Omental fat pad (tissue), 4 donors: ENCODE data around the gene EGR1. TPM values are rescaled to one million over a fixed set of nuclear protein-coding genes. Genes with fewer than 3 reads are reported as not detected.

ENCODE experiments used
- ATAC-seq: fragments of 150-250 bp; one replicate; pipeline ENCODE4 v1.9.1; 2016; ENCODE audit warnings: mild to moderate bottlenecking, moderate library complexity; ENCODE audit not compliant: low FRiP score
- DNase-seq: peaks from one replicate; pipeline ENCODE4 v3.0.0-alpha.2; 2019; ENCODE audit warnings: low spot score
- small RNA-seq: library from RNA; depleted of rRNA; stranded (forward); fragments of <200 nt; gene quantifications from one replicate; pipeline ENCODE3, GENCODE V24; 2016
- total RNA-seq, 4 donors: library from RNA; depleted of rRNA; stranded (reverse); fragments of >200 nt; gene quantifications; one replicate each; pipeline ENCODE4 v1.1.0, GENCODE V29; 2016
- TF ChIP-seq, protein P1 (sequence below), 3 donors: fragments of 450-650 bp; IDR thresholded peaks; one replicate each; pipeline ENCODE4 v1.5.1; 2016 to 2017; ENCODE audit warnings: antibody characterized with exemption in 3 of 3, mild to moderate bottlenecking in 3 of 3, moderate library complexity in 2 of 3

EGR1 gene
- total RNA-seq, 4 donors from 2014 or later: 95.1 to 280 (median 157) TPM

DNA sequence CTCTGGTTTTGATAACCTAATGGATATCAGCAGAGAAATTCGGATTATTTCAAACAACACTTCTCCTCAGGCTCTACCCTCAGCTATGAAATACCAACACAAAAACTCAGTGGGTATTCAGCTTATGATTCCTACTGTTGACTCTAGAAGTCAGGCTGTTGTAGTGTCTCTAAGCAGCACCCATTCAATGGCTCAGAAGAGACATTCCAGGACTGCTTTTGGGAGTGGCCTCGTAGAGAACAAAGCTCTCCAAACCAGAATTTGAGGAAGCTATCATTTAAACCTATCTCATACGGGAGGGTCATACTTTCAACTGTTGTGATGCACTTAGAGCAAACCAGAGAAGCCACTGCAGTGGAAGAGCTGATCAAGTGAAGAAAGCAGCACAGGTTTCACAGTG, 43.7 kb downstream of the EGR1 start:
- TF ChIP-seq, protein P1, sequence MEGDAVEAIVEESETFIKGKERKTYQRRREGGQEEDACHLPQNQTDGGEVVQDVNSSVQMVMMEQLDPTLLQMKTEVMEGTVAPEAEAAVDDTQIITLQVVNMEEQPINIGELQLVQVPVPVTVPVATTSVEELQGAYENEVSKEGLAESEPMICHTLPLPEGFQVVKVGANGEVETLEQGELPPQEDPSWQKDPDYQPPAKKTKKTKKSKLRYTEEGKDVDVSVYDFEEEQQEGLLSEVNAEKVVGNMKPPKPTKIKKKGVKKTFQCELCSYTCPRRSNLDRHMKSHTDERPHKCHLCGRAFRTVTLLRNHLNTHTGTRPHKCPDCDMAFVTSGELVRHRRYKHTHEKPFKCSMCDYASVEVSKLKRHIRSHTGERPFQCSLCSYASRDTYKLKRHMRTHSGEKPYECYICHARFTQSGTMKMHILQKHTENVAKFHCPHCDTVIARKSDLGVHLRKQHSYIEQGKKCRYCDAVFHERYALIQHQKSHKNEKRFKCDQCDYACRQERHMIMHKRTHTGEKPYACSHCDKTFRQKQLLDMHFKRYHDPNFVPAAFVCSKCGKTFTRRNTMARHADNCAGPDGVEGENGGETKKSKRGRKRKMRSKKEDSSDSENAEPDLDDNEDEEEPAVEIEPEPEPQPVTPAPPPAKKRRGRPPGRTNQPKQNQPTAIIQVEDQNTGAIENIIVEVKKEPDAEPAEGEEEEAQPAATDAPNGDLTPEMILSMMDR (IDR thresholded peaks at IDR 0.05): no peak
- no peak for DNase-seq
- no peak for ATAC-seq

DNA sequence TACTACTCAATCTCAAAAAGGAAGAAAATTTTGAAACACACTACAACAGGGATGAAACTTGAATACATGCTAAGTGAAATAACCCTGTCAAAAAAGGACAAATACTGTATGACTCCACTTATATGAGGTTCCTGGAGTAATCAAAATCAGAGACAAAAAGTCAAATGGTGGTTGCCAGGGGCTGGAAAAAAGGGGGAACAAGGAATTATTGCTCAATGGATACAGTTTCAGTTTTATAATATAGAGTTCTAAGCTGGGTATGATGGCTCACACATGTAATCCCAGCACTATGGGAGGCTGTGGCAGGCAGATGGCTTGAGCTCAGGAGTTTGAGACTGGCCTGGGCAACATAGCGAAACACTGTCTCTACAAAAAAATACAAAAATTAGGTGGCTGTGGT, 48.7 kb downstream of the EGR1 start:
- DNase-seq (no peak), ATAC-seq (no peak)
- TF ChIP-seq, protein P1 (IDR thresholded peaks at IDR 0.05): no peak

DNA sequence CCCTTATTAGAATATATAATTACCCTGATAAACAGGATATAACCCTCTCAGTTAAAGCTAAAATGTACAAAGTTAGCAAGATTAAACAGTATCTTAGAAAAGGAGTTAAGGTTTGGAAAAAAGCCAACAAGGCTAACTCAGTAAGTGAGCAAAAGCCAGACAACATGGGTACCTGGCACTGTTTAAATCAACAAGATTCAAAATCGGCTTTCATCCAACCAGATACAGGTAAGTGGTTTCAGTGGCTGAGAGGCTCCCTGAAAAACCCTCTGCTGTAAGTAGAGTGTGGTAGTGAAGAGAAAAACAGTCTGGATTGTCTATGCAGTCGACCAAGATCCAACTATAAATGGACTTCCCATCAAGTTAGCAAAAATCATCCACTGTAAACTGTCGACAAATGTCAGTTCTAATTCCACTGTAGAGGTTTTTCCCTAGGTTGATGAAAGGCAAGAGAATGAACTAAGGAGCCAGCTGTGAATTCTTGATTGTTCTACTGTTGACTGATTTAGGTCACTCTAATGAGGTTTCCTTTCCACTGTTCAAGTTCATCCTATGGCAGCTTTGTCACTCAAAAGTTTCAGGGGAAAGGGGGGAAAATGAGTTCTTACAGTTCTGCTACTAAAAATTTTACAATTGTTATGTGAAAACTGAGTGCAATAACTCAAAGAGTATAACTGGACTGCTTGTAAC, 50.4 kb downstream of the EGR1 start:
- DNase-seq (no peak), ATAC-seq (no peak)
- TF ChIP-seq, protein P1 (IDR thresholded peaks at IDR 0.05): no peak

DNA sequence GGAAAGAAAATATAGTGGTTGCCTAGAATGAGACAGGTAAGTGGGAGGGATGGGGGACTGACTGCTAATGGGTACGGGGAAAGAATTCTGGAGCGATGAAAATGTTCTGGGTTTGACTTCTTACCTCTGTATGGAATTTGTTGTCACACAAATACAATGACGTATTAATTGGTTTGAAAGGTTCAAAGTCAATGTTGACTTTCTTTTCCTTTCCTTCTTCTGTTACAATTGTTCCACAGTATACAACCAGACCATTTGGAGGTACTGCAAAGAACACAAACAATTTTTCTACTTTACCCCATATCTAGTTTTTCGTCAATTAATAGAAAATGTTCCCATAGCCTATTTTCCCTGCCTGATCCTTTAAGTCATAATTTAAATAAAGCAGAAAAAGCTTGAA, 52.2 kb downstream of the EGR1 start:
- DNase-seq (no peak), ATAC-seq (no peak)
- TF ChIP-seq, protein P1 (IDR thresholded peaks at IDR 0.05): no peak

Small RNAs within 50 kb of the gene (small RNA-seq; reads per million reads assigned to genes)
- not detected for gene AC113403.1

Other genes starting within 250 kb of the EGR1 start
- gene GFRA3, start 190.9 kb upstream of the EGR1 start, total RNA-seq: 1 to 10 TPM in 1 of 4 donors, not detected in 3; 1.3 TPM
- gene CDC25C, start 133.7 kb upstream of the EGR1 start, total RNA-seq: under 1 TPM in 2 of 4 donors, not detected in 2; 0.56 to 0.72 TPM
- gene FAM53C, start 127.2 kb upstream of the EGR1 start, total RNA-seq: 10 to 100 TPM; 21.9 to 38.7 (median 25.3) TPM
- gene KDM3B, start 112.8 kb upstream of the EGR1 start, total RNA-seq: 10 to 100 TPM; 47.6 to 66.2 (median 54.1) TPM
- gene REEP2, start 26.4 kb upstream of the EGR1 start, total RNA-seq: 1 to 10 TPM in 3 of 4 donors, under 1 TPM in 1; 0.84 to 7.0 (median 2.0) TPM
- gene ETF1, start 77.8 kb downstream of the EGR1 start, total RNA-seq: 100 to 1,000 TPM in 3 of 4 donors, 10 to 100 TPM in 1; 69.8 to 195 (median 141) TPM
- gene HSPA9, start 109.9 kb downstream of the EGR1 start, total RNA-seq: 100 to 1,000 TPM; 212 to 482 (median 318) TPM